Ishikawa (cell line): ENCODE data around the gene ZNF501.

Source experiments
- CEBPB ChIP-seq: IDR thresholded peaks from 2 replicates; pipeline ENCODE4 v1.6.1; 2012
- CREB1 ChIP-seq: IDR thresholded peaks from 2 replicates; pipeline ENCODE4 v1.6.1; 2012; ENCODE audit warnings: low read depth
- EGR1 ChIP-seq: IDR thresholded peaks from 2 replicates; pipeline ENCODE4 v1.6.1; 2012
- EP300 ChIP-seq: IDR thresholded peaks from 2 replicates; pipeline ENCODE4 v1.6.1; 2012; ENCODE audit warnings: borderline replicate concordance
- FOXM1 ChIP-seq: IDR thresholded peaks from 2 replicates; pipeline ENCODE4 v1.6.1; 2012; ENCODE audit warnings: low read depth, borderline replicate concordance
- MAX ChIP-seq: IDR thresholded peaks from 2 replicates; pipeline ENCODE4 v1.6.1; 2012
- NFIC ChIP-seq: IDR thresholded peaks from 2 replicates; pipeline ENCODE4 v1.6.1; 2012
- RAD21 ChIP-seq: IDR thresholded peaks from 2 replicates; pipeline ENCODE4 v1.6.1; 2012; ENCODE audit warnings: low read depth
- REST ChIP-seq: IDR thresholded peaks from 2 replicates; pipeline ENCODE4 v1.6.1; 2012; ENCODE audit warnings: low read depth, mild to moderate bottlenecking
- TAF1 ChIP-seq: IDR thresholded peaks from 2 replicates; pipeline ENCODE4 v1.6.1; 2012; ENCODE audit warnings: low read depth, mild to moderate bottlenecking
- TCF12 ChIP-seq: IDR thresholded peaks from 2 replicates; pipeline ENCODE4 v1.6.1; 2012; ENCODE audit warnings: low read depth
- TEAD4 ChIP-seq: IDR thresholded peaks from 2 replicates; pipeline ENCODE4 v1.6.1; 2012
- USF1 ChIP-seq: IDR thresholded peaks from 2 replicates; pipeline ENCODE4 v1.6.1; 2012
- YY1 ChIP-seq: IDR thresholded peaks from 2 replicates; pipeline ENCODE4 v1.6.1; 2012; ENCODE audit warnings: low read depth
- ZBTB7A ChIP-seq: IDR thresholded peaks from 2 replicates; pipeline ENCODE4 v1.6.1; 2012; ENCODE audit warnings: low read depth

Gene ZNF501

GRCh38 chr3:44761101-44761423 is 31.6 kb downstream of the ZNF501 start:
- TF ChIP-seq CREB1 (no peak), TEAD4 (no peak), ZBTB7A (no peak), USF1 (no peak), REST (no peak; the same call in 1 of the 2 replicates), EGR1 (no peak), EP300 (no peak), NFIC (no peak), YY1 (no peak), MAX (no peak), FOXM1 (no peak), CEBPB (no peak), TCF12 (no peak), TAF1 (no peak)

DNA sequence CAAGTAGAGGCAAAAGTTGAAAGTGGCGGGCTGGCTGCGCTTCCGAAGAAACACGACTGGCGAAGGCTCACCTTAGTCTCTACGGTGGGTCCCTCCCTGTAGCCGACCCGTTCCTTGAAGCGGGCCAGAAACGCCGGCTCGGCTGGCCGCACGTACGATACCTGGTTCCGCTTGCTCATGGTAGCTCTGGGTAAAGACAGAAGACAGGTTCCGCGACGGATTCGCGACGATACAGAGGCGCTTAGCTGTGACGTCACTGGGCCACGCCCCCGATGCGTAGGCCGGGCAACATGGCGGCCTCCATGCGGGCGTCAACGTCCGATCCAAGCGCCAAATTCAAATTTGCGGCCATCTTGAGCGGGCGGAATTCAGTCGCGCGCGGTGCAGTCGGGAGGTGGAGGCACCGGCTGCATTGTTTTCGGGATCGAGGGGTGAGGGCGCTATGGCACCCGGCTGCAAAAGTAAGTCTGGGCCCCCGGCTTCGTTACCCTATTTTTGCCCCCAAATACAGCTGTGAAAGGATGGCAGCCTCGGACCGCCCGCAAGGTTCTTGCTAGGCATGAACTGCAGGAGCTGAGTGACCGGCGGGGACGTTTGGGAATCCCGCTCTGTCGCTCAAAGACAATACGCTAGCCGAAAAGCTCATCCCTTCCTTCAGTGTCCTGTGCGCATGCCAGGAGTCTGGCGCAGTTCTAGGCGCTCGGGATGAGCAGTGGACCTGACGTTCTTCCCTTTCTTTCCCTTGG is 32.2 kb downstream of the ZNF501 start, which contains the start of the genes KIAA1143 and KIF15:
Gene KIAA1143, minus strand, starts transcription at position 196 of the 746 bp plus-strand sequence. Its CDS starts 17 bp downstream, at position 179.
Gene KIF15, plus strand, starts transcription at position 371 of the 746 bp plus-strand sequence. Its CDS starts 72 bp downstream, at position 443.
- TF ChIP-seq FOXM1 (peak; percentile 93), EP300 (no peak), MAX (peak; percentile 95), RAD21 (no peak), CREB1 (peak; percentile 95), TCF12 (peak; percentile 74; the same call in 1 of the 2 replicates), REST (no peak), ZBTB7A (no peak), YY1 (peak; percentile 99), CEBPB (no peak), TEAD4 (peak; percentile 68), EGR1 (peak; percentile 97), USF1 (peak; percentile 56), NFIC (no peak), TAF1 (peak; percentile 83)

- TF ChIP-seq EGR1 (no peak), TEAD4 (no peak), USF1 (no peak), ZBTB7A (no peak), YY1 (no peak), MAX (no peak), TAF1 (no peak), FOXM1 (no peak), EP300 (no peak), RAD21 (no peak), REST (no peak), NFIC (no peak), CEBPB (no peak), CREB1 (no peak), TCF12 (no peak)
Observed at GRCh38 chr3:44762170-44762677, 32.8 kb downstream of the ZNF501 start.
